Panc1 (cell line): Measurements from ENCODE around the gene TIMMDC1.

Experiments used
- POLR2AphosphoS5 ChIP-seq: IDR thresholded peaks from 2 replicates; pipeline ENCODE4 v1.6.1; 2012; ENCODE audit warnings: mild to moderate bottlenecking, low read depth, low read length, moderate library complexity
- SIN3A ChIP-seq: IDR thresholded peaks from 2 replicates; pipeline ENCODE4 v1.6.1; 2012; ENCODE audit warnings: low read depth, mild to moderate bottlenecking, low read length, moderate library complexity, borderline replicate concordance; ENCODE audit not compliant: insufficient read depth
- TCF7L2 ChIP-seq: IDR thresholded peaks from 2 replicates; pipeline ENCODE4 v1.6.1; 2011; ENCODE audit warnings: mild to moderate bottlenecking, low read depth, low read length, inconsistent platforms
- TF ChIP-seq, protein P1 (sequence below): fragments of 450-650 bp; IDR thresholded peaks from 2 replicates; pipeline ENCODE4 v1.5.1; 2017; ENCODE audit warnings: mild to moderate bottlenecking
- TF ChIP-seq, protein P2 (sequence below), 2 experiments: IDR thresholded peaks; 2 replicates each; pipeline ENCODE4 v1.6.1; 2011 to 2012; ENCODE audit warnings: low read depth in 2 of 2, control low read depth in 1 of 2, low read length in 1 of 2, mild to moderate bottlenecking in 1 of 2, moderate library complexity in 1 of 2; ENCODE audit not compliant: insufficient read depth in 1 of 2

DNA sequence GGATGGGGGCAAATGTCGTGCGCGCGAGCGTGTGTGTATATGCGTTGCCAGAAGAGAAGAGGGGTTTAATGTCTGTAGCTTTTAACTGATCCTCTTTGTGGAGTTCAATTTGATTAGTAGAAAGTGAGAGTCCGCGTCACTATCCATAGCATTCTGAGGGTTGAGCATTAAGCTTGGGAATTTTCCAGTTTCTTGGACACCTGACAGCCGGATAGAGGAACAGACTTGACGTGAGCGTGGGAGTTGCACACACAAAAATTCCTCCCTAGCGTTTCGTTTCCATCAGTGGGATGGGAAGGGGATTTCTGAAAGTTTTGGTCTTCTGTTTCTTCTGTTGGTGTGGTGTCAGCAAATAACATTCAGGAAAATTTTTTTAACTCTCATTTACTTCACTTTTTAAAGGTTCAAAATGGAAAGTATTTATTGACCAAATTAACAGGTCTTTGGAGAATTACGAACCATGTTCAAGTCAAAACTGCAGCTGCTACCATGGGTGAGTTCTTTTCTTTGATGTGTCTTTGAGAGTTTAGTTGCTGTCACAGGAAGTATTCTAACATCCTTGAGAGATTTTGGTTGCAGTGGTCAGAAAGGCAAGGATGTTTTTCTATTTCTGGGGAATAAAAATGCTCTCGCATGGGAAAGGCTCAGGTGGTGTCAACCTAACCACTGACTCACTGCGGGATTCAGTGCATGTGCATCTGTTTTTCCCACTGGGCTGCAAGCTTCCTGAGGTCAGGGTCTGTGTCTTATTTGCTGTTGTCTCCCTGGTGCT, 28.7 kb upstream of the TIMMDC1 start:
- TF ChIP-seq, protein P1, sequence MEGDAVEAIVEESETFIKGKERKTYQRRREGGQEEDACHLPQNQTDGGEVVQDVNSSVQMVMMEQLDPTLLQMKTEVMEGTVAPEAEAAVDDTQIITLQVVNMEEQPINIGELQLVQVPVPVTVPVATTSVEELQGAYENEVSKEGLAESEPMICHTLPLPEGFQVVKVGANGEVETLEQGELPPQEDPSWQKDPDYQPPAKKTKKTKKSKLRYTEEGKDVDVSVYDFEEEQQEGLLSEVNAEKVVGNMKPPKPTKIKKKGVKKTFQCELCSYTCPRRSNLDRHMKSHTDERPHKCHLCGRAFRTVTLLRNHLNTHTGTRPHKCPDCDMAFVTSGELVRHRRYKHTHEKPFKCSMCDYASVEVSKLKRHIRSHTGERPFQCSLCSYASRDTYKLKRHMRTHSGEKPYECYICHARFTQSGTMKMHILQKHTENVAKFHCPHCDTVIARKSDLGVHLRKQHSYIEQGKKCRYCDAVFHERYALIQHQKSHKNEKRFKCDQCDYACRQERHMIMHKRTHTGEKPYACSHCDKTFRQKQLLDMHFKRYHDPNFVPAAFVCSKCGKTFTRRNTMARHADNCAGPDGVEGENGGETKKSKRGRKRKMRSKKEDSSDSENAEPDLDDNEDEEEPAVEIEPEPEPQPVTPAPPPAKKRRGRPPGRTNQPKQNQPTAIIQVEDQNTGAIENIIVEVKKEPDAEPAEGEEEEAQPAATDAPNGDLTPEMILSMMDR, result 0 out of 2 replicates have a peak, but pooled peaks have one; percentile 24
- TF ChIP-seq POLR2AphosphoS5 (no peak), SIN3A (no peak), TCF7L2 (no peak)
- TF ChIP-seq, protein P2, sequence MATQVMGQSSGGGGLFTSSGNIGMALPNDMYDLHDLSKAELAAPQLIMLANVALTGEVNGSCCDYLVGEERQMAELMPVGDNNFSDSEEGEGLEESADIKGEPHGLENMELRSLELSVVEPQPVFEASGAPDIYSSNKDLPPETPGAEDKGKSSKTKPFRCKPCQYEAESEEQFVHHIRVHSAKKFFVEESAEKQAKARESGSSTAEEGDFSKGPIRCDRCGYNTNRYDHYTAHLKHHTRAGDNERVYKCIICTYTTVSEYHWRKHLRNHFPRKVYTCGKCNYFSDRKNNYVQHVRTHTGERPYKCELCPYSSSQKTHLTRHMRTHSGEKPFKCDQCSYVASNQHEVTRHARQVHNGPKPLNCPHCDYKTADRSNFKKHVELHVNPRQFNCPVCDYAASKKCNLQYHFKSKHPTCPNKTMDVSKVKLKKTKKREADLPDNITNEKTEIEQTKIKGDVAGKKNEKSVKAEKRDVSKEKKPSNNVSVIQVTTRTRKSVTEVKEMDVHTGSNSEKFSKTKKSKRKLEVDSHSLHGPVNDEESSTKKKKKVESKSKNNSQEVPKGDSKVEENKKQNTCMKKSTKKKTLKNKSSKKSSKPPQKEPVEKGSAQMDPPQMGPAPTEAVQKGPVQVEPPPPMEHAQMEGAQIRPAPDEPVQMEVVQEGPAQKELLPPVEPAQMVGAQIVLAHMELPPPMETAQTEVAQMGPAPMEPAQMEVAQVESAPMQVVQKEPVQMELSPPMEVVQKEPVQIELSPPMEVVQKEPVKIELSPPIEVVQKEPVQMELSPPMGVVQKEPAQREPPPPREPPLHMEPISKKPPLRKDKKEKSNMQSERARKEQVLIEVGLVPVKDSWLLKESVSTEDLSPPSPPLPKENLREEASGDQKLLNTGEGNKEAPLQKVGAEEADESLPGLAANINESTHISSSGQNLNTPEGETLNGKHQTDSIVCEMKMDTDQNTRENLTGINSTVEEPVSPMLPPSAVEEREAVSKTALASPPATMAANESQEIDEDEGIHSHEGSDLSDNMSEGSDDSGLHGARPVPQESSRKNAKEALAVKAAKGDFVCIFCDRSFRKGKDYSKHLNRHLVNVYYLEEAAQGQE (IDR thresholded peaks at IDR 0.05; ENCODE audit: insufficient read depth in 1 of 2, low read depth in 2 of 2, low read length in 1 of 2), result no peak
